ENCODE measurements around the gene CPSF4L. TPM values are rescaled to one million over a fixed set of nuclear protein-coding genes. Genes with fewer than 3 reads are reported as not detected.

Gene CPSF4L
- total and polyA plus RNA-seq, 4 donors = 0.81 TPM; not detected in 3

DNA sequence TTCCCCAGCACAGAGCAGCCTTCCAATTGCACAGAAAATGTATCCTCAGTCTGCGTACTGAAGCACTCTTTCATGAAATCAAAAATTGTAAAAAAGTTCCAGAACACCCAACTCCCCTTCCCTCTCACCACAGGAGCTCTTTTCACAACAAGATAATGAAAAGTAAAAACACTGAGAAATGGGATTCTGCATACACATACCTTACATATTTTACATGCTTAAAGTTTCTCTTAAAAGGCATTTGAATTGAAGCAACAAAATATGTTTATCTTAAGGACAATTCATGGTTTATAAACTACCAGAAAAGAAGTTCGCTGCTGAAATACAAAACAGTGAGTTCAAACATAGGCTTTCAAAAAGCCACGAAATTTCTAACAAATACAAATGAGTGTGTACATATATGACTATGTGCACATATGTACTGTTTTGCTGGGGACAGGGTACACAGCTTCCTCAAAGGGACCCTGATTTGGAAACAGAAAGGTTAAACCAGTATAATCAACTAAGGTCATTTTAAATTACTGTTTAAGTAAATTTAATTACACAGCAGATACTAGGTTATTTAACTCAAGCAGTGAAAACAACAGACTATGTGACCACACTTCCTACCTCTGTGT lies 35.0 kb downstream of the CPSF4L start:
- WGBS, 2 donors = 45 to 54% methylated on average over 3 of the region's 3 CpGs
- Histone ChIP-seq H3K4me1 (ENCODE audit: control insufficient read depth in 1 of 2, insufficient read depth in 2 of 2, low read length in 2 of 2) (peaks cover 0 to 8% of the 10 kb centered on the region in 2 donors), H3K9me3 (ENCODE audit: control insufficient read depth, low read length) (no peaks in the 10 kb centered on the region), H3K4me3 (ENCODE audit: low read length in 2 of 2) (no peak overlapping the region), H3K27ac (ENCODE audit: low read depth in 1 of 2, low read length in 2 of 2) (no peak overlapping the region), H3K27me3 (ENCODE audit: control insufficient read depth in 1 of 2, insufficient read depth in 2 of 2, low read length in 1 of 2) (no peaks in the 10 kb centered on the region), H3K36me3 (ENCODE audit: control insufficient read depth in 1 of 2, insufficient read depth in 2 of 2, low read length in 1 of 2) (peaks cover 0 to 2% of the 10 kb centered on the region in 2 donors)
- DNase-seq (no peak), ATAC-seq (ENCODE audit: low FRiP score) (no peak)
- intact Hi-C loops (cut with DNase I) = loop anchor here in 1 of 2 donors (2.0 kb wide), 1 partner anchor 34 kb away; the partner anchor contains the start of gene COG1

DNA sequence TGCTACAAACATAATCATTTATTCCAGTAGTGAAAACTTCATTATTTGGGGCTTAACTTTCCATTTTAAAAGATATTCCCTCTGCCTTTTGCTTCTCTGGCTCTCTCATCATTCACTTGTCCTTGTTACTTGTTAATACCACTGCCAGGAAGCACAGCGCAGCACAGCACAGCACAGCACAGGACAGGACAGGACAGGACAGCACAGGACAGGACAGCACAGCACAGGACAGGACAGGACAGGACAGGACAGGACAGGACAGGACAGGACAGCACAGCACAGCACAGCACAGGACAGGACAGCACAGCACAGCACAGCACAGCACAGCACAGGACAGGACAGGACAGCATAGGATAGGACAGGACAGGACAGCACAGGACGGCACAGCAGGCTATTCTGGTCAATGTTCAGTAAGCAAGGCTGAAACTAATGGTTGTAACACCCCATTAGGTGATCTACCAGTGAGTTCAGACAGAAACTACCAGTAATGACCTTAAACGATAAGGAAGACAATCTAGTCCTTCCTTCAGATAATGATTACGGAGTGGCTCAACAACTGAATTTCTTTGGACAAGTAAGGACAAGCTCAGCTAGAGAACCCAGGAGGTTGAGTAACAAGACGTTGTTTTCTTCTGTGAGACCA lies 36.9 kb downstream of the CPSF4L start:
- H3K4me1 ChIP-seq (ENCODE audit: control insufficient read depth in 1 of 2, insufficient read depth in 2 of 2, low read length in 2 of 2) = peaks cover 0 to 4% of the 10 kb centered on the region in 2 donors
- intact Hi-C loops (cut with DNase I) = no loop called here
- ATAC-seq (ENCODE audit: low FRiP score) = no peak
- H3K36me3 ChIP-seq (ENCODE audit: control insufficient read depth in 1 of 2, insufficient read depth in 2 of 2, low read length in 1 of 2) = peaks cover 0 to 2% of the 10 kb centered on the region in 2 donors
- no peaks in the 10 kb centered on the region for H3K9me3 ChIP-seq (ENCODE audit: control insufficient read depth, low read length)
- no peak for DNase-seq
- H3K27ac ChIP-seq (ENCODE audit: low read depth in 1 of 2, low read length in 2 of 2) = no peak overlapping the region
- WGBS, 2 donors = 93 to 96% methylated on average over 5 of the region's 5 CpGs
- no peaks in the 10 kb centered on the region for H3K27me3 ChIP-seq (ENCODE audit: control insufficient read depth in 1 of 2, insufficient read depth in 2 of 2, low read length in 1 of 2)
- no peak overlapping the region for H3K4me3 ChIP-seq (ENCODE audit: low read length in 2 of 2)

DNA sequence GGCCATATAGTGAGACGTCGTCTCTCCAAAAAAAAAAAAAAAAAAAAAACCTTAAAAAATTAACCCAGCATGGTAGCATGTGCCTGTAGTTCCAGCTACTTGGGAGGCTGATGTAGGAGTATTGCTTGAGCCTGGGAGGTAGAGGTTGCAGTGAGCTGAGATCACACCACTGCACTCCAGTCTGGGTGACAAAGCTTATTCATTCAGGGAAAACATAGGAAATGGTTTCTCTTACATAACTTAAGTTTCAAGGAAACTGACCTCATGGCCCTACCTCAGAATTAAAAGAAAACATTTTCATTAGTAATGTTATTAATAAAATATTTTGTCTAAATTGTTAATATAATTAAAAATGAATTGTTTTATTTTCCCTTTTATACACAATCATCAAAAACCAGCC lies 37.4 kb downstream of the CPSF4L start:
- H3K4me1 ChIP-seq (ENCODE audit: control insufficient read depth in 1 of 2, insufficient read depth in 2 of 2, low read length in 2 of 2) = peaks cover 0 to 4% of the 10 kb centered on the region in 2 donors
- no peaks in the 10 kb centered on the region for H3K9me3 ChIP-seq (ENCODE audit: control insufficient read depth, low read length)
- H3K4me3 ChIP-seq (ENCODE audit: low read length in 2 of 2) = no peak overlapping the region
- H3K36me3 ChIP-seq (ENCODE audit: control insufficient read depth in 1 of 2, insufficient read depth in 2 of 2, low read length in 1 of 2) = peaks cover 0 to 2% of the 10 kb centered on the region in 2 donors
- H3K27me3 ChIP-seq (ENCODE audit: control insufficient read depth in 1 of 2, insufficient read depth in 2 of 2, low read length in 1 of 2) = no peaks in the 10 kb centered on the region
- 82 to 86% methylated on average over 2 of the region's 2 CpGs for WGBS, 2 donors
- intact Hi-C loops (cut with DNase I) = no loop called here
- ATAC-seq (ENCODE audit: low FRiP score) (no peak), DNase-seq (no peak)
- H3K27ac ChIP-seq (ENCODE audit: low read depth in 1 of 2, low read length in 2 of 2) = no peak overlapping the region

DNA sequence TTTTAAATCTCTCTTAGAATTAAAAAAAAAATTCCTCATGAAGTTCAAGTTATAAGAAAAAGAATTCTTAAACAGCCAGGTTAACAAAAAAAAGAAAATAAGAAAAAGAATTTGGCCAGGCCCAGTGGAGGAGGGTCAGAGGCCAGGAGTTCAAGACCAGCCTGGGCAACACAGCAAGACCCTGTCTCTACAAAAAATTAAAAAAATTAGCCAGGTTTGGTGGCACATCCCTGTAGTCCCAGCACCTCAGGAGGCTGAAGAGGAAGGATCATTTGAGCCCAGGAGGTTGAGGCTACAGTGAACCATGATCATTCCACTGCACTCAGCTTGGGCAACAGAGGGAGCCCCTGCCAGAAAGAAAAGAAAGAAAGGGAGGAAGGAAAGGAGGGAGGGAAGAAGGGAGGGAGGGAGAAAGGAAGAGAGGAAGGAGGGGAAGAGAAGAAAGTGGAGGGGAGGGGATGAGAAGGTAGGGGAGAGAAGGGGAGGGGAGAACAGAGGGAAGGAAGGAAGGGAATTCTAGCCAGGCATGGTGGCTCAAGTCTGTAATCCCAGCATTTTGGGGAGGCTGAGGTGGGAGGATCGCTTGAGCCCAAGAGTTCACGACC lies 38.0 kb downstream of the CPSF4L start:
- H3K27me3 ChIP-seq (ENCODE audit: control insufficient read depth in 1 of 2, insufficient read depth in 2 of 2, low read length in 1 of 2) = no peaks in the 10 kb centered on the region
- DNase-seq = no peak
- no peak for ATAC-seq (ENCODE audit: low FRiP score)
- no peaks in the 10 kb centered on the region for H3K9me3 ChIP-seq (ENCODE audit: control insufficient read depth, low read length)
- H3K27ac ChIP-seq (ENCODE audit: low read depth in 1 of 2, low read length in 2 of 2) = no peak overlapping the region
- intact Hi-C loops (cut with DNase I) = no loop called here
- peaks cover 0 to under 1% of the 10 kb centered on the region in 2 donors for H3K4me1 ChIP-seq (ENCODE audit: control insufficient read depth in 1 of 2, insufficient read depth in 2 of 2, low read length in 2 of 2)
- 91 to 93% methylated on average over 2 of the region's 2 CpGs for WGBS, 2 donors
- peaks cover 0 to 2% of the 10 kb centered on the region in 2 donors for H3K36me3 ChIP-seq (ENCODE audit: control insufficient read depth in 1 of 2, insufficient read depth in 2 of 2, low read length in 1 of 2)
- no peak overlapping the region for H3K4me3 ChIP-seq (ENCODE audit: low read length in 2 of 2)

DNA sequence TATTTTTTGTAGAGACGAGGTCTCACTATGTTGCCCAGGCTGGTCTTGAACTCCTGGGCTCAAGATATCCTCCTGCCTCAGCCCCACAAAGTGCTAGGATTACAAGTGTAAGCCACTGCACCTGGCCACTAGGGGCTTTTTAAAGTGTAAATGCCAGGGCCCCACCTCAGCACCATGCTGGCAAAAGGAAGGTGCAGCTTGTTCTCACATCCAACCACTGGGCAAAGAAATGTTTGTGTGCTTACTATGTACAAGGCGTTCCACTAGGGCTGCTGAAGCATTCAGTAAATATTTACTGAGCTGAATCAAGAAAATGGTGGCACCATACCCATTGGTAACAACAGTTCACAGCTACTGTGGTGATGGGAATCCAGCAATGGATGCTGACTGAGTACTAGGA lies 46.2 kb downstream of the CPSF4L start:
- no peak for DNase-seq
- no peak overlapping the region for H3K27ac ChIP-seq (ENCODE audit: low read depth in 1 of 2, low read length in 2 of 2)
- peaks cover 0 to 5% of the 10 kb centered on the region in 2 donors for H3K36me3 ChIP-seq (ENCODE audit: control insufficient read depth in 1 of 2, insufficient read depth in 2 of 2, low read length in 1 of 2)
- no peaks in the 10 kb centered on the region for H3K27me3 ChIP-seq (ENCODE audit: control insufficient read depth in 1 of 2, insufficient read depth in 2 of 2, low read length in 1 of 2)
- no peak for ATAC-seq (ENCODE audit: low FRiP score)
- no peak overlapping the region for H3K4me3 ChIP-seq (ENCODE audit: low read length in 2 of 2)
- H3K4me1 ChIP-seq (ENCODE audit: control insufficient read depth in 1 of 2, insufficient read depth in 2 of 2, low read length in 2 of 2) = no peaks in the 10 kb centered on the region
- WGBS, 2 donors = 96% methylated on average over 2 of the region's 2 CpGs
- intact Hi-C loops (cut with DNase I) = no loop called here
- H3K9me3 ChIP-seq (ENCODE audit: control insufficient read depth, low read length) = no peaks in the 10 kb centered on the region

DNA sequence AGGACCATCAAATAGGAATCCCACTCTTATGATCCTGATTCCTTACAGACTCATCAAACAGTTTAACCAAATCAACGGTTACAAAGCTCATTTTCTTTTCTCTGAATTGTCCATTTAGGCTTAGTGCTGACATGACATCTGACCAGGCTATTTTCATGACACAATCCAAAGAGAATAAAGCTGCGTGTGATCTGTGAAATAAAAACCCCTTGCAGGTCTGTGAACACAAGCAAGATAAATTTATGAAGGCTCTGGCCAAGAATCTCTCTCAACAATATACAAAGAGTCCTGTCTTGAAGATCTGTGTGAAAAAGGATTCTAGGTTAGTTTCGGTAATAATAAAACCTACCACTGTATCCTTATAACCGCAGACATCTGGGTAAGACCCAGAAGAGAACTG lies 46.8 kb downstream of the CPSF4L start:
- H3K27me3 ChIP-seq (ENCODE audit: control insufficient read depth in 1 of 2, insufficient read depth in 2 of 2, low read length in 1 of 2) = no peaks in the 10 kb centered on the region
- peaks cover 0 to 5% of the 10 kb centered on the region in 2 donors for H3K36me3 ChIP-seq (ENCODE audit: control insufficient read depth in 1 of 2, insufficient read depth in 2 of 2, low read length in 1 of 2)
- H3K4me3 ChIP-seq (ENCODE audit: low read length in 2 of 2) = no peak overlapping the region
- DNase-seq = no peak
- no peak for ATAC-seq (ENCODE audit: low FRiP score)
- no peaks in the 10 kb centered on the region for H3K4me1 ChIP-seq (ENCODE audit: control insufficient read depth in 1 of 2, insufficient read depth in 2 of 2, low read length in 2 of 2)
- H3K27ac ChIP-seq (ENCODE audit: low read depth in 1 of 2, low read length in 2 of 2) = no peak overlapping the region
- 78 to 80% methylated on average over 4 of the region's 4 CpGs for WGBS, 2 donors
- intact Hi-C loops (cut with DNase I) = no loop called here
- H3K9me3 ChIP-seq (ENCODE audit: control insufficient read depth, low read length) = no peaks in the 10 kb centered on the region

DNA sequence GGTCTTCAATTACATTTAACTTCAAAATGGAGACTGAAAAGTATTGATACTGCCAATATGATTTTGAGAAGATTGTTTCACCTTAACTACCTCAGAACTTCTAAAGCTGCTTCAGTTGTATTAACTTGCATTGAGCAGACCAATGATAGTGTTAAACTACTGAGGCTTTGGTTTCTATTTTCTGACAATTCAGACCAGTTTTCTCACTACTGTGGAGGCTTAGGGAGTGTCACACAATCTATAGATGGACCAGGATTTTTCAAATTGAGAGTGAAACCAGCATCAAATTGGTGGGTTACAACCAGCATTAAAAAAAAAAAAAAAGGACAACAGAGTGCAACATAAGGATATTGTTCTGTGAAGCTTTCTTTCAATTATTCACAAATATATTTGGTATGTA lies 47.7 kb downstream of the CPSF4L start:
- no peaks in the 10 kb centered on the region for H3K4me1 ChIP-seq (ENCODE audit: control insufficient read depth in 1 of 2, insufficient read depth in 2 of 2, low read length in 2 of 2)
- DNase-seq = no peak
- H3K4me3 ChIP-seq (ENCODE audit: low read length in 2 of 2) = no peak overlapping the region
- no peaks in the 10 kb centered on the region for H3K27me3 ChIP-seq (ENCODE audit: control insufficient read depth in 1 of 2, insufficient read depth in 2 of 2, low read length in 1 of 2)
- no peak for ATAC-seq (ENCODE audit: low FRiP score)
- H3K27ac ChIP-seq (ENCODE audit: low read depth in 1 of 2, low read length in 2 of 2) = no peak overlapping the region
- no peaks in the 10 kb centered on the region for H3K9me3 ChIP-seq (ENCODE audit: control insufficient read depth, low read length)
- intact Hi-C loops (cut with DNase I) = no loop called here
- H3K36me3 ChIP-seq (ENCODE audit: control insufficient read depth in 1 of 2, insufficient read depth in 2 of 2, low read length in 1 of 2) = peaks cover 0 to 5% of the 10 kb centered on the region in 2 donors

DNA sequence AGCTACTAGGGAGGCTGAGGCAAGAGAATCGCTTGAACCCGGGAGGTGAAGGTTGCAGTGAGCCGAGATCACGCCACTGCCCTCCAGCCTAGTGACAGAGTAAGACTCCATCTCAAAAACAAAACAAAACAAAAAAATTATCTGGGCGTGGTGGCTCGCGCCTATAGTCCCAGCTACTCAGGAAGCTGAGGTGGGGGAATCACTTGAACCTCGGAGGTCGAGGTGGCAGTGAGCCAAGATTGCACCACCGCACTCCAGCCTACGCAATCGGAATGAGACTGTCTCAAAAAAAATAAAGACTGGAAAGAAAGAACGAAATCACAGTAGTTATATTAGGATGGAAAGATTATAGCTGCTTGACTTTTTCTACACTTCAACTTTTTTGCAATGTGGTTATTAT lies 49.9 kb downstream of the CPSF4L start:
- Histone ChIP-seq H3K9me3 (ENCODE audit: control insufficient read depth, low read length) (no peaks in the 10 kb centered on the region), H3K27ac (ENCODE audit: low read depth in 1 of 2, low read length in 2 of 2) (no peak overlapping the region), H3K4me1 (ENCODE audit: control insufficient read depth in 1 of 2, insufficient read depth in 2 of 2, low read length in 2 of 2) (no peaks in the 10 kb centered on the region), H3K4me3 (ENCODE audit: low read length in 2 of 2) (no peak overlapping the region), H3K36me3 (ENCODE audit: control insufficient read depth in 1 of 2, insufficient read depth in 2 of 2, low read length in 1 of 2) (peaks cover 3 to 8% of the 10 kb centered on the region in 2 donors), H3K27me3 (ENCODE audit: control insufficient read depth in 1 of 2, insufficient read depth in 2 of 2, low read length in 1 of 2) (no peaks in the 10 kb centered on the region)
- no peak for DNase-seq
- intact Hi-C loops (cut with DNase I) = no loop called here
- no peak for ATAC-seq (ENCODE audit: low FRiP score)
- WGBS, 2 donors = 78 to 82% methylated on average over 13 of the region's 13 CpGs
